Measurements from ENCODE around the gene VAT1.
A peak's percentile ranks its signal among the peaks of the same experiment; 100 is the strongest.
"Not testable (repeated sequence)": the region's sequence is repeated elsewhere in the genome, so short reads cannot be mapped to it uniquely, and the experiment has no call there.

Gene VAT1

GRCh38 chr17:43021741-43022512 lies at the start of gene VAT1:
TSS of gene VAT1 (minus strand) at chr17:43022385. CDS start at chr17:43022322, 63 bp downstream.
- DNase-seq = peak; percentile 69

- no peak for DNase-seq
Observed at GRCh38 chr17:43070872-43071271, 48.7 kb upstream of the VAT1 start.

GRCh38 chr17:43070257-43070656 lies 48.1 kb upstream of the VAT1 start:
- DNase-seq = no peak

DNA sequence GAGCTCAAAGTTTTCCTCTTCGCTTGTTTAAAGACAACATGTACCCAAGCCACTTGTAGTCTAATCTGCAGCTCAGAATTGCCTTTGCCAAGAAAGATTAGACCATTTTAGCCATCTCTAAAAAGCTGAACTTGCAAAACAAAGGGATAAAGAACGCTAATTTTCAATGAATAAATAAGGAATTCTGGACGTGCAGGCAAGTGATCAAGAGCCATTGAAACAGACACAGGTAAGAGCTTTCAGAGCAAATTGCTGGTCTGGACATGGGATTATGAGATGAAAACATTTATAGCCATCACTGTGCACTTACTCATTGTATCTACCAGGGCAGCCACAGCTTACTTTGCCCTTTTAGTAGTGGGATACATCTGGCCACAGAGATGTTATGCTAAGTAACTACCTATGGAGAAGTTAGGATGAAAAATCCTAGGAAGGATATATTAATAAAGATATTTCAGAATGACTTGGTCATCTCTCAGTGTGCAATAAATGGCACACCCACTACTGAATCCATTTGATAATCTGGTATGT lies 47.2 kb upstream of the VAT1 start:
- no peak for DNase-seq

GRCh38 chr17:43068570-43069367 lies 46.6 kb upstream of the VAT1 start:
- no peak for DNase-seq

GRCh38 chr17:43062984-43063638 lies 40.9 kb upstream of the VAT1 start:
- no peak for DNase-seq

DNA sequence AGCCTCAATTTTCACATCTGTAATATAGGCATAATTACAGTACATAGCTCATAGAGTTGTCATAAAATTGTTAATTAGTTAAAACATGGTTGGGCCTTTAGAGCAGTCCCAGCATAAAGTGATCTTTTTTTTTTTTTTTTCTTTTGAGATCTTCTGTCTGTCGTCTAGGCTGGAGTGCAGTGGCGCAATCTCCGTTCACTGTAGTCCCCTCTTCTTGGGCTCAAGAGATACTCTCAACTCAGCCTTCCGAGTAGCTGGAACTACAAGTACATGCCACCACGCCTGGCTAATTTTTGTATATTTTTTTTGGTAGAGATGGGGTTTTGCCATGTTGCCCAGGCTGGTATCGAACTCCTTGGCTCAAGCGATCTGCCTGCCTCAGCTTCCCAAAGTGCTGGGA lies 33.9 kb upstream of the VAT1 start:
- DNase-seq = no peak

DNA sequence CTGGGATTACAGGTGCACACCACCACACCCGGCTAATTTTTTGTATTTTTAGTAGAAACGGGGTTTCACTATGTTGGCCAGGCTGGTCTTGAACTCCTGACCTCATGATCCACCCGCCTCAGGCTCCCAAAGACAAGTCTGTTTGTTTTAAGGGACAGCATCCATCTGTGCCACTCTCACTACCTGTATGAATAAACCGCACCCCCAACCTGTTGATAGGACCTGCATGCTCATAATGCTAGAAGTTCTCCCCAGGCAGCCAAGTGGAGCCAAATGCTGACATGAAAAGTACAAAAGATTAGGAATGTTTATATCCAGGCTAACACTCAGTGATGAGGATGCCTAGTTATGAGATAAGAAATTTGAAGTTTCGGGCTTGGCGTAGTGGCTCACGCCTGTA lies 30.8 kb upstream of the VAT1 start:
- not testable (repeated sequence) for DNase-seq

DNA sequence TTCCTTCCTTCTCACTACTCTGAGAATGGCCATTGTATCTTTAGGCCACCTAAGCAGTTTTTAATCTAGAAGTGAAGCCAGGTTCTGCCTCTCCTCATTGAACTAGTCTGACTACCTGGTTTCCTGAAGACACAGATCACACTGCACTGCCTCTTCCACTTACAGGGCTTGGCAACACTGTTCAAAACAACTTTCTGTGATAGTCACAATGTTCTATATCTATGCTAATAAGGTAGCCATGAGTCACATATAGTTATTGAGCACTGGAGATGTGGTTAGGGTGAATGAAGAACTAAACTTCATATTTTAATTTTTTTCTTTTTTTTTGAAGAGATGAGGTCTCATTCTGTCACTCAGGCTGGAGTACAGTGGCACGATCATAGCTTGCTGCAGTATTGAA lies 29.8 kb upstream of the VAT1 start:
- DNase-seq = no peak

DNA sequence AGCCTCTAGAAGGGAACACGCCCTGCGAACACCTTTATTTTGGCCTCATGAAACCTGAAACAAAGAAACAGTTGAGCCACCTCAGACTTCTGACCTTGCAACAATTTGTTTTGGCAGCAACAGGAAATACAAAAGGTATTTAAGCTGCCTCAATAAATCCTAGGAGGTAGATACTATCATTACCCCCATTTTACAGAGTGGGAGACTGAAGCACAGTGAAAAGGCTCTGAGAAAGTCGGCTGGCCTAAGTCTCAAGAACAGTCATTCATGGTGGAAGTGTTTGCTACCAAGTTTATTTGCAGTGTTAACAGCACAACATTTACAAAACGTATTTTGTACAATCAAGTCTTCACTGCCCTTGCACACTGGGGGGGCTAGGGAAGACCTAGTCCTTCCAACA lies 21.8 kb upstream of the VAT1 start:
- DNase-seq = no peak

GRCh38 chr17:43043307-43043706 lies 21.1 kb upstream of the VAT1 start:
- DNase-seq = no peak

DNA sequence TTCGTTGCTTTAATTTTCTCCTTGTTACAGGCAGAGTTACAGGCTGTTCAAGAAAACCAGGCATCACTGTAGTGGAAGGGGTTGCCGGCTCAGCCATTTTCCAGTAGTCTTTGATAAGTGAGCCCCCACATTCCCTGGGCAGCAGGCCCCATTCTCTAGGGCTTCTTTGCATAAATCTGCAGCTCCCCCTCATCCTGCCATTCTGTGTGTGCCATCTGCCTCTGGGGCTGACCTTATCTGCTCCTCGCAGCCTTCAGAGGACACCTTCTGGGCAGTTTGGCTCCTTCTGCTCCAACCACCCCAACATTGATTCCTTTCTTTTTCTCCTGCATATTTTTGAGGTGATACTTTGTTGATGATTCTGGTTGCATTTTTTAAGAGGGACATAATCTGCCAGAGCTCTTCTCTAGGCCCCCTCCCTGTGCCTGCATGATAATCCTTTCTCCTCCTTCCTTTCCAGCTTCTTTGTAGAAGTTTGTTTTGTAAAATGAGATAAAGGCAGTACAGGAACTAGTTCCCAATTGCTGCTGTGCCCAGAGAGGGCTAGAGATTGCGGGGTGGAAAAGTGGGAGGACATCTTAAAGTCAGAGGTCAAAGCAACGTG lies 19.9 kb upstream of the VAT1 start:
- no peak for DNase-seq

DNA sequence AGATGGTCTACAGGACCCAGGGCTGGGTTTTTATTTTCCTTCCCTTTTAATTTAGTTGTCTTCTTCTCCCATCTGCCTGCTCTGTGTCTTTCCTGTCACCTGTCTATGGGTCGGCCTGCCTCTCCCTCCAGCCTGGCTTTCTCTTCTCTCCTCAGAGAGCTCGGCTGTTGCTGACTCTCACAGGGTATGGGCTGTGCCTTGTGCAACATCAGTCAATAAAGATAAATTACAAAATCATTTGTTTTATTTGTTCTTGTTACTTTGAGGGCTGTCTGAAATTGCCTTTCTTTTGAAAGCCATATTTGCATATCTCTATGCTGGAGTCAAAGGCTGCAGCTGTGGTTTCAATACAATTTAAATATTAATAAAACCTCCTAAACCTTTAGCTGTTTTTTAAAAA lies 18.5 kb upstream of the VAT1 start:
- no peak for DNase-seq

- no peak for DNase-seq
Observed at GRCh38 chr17:43039646-43040045, 17.5 kb upstream of the VAT1 start.

DNA sequence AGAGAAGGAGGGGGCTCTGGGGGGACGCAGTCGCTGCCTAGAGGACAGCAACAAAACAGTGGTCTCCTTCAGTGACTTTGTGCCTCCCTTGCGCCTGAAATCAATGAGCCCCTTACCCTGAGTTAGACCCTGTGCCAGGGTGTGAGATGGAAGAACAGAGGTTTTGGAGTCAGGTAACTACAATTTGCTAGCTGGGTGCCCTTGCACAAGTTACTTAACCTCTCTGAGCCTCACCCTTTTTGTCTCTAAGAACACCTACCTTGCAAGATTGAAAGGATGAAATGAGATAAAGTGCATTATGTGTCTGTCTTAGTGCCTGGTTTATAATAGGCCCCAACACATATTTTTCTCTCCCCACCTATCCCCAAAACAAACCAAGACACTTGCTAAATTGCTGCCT lies 12.7 kb upstream of the VAT1 start:
- no peak for DNase-seq

- peak; percentile 30 for DNase-seq
Observed at GRCh38 chr17:43033948-43034881, 12.0 kb upstream of the VAT1 start.

DNA sequence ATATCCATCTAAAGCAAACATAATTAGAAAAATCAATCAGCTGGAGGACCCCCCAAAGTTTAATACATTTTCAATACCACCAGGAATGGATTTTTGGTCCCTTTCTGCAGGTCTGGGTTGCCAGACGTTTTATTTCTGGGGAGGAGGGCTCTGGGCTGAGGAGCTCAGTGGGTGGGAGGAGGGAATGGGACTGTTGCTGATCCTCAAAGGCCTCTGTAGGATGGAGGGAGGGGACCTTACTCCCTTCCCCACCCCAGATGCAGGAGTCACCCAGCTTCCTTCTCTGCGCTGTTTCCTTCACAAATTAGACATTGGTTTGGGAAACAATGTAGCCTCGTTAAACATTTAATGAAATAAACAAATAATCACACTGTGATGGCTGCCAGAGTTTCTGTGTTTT lies 9.5 kb upstream of the VAT1 start:
- no peak for DNase-seq

DNA sequence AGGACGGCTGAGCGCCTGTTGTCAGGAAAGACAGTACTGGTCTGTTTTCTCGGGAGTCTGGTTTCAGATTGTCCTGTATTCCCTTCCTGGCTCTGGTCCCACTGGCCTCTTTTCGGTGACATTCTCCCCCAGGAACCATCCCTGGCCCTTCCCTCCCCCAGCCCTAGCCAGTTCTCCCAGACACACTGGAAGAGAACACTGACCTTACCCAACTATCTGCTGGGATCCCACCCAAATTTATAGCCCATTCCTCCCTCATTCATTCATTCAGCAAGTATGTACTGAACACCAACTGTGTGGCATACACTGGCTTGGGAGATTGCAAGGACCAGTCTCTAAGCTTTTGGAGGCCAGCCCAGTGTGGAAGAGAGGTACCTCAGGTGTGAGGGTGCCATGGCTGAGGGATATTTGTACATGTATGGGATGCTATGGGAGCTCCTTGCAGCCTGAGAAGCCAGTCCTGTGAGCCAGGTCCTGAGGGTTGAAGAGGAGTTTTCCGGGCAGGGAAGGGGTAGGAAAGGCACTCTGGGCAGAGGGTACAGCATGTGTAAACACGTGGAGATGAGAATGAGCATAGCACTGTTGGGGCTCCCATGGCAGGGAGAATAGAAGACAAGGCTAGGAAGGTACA lies 8.1 kb upstream of the VAT1 start:
- peak; percentile 28 for DNase-seq

GRCh38 chr17:43028221-43028861 lies 6.2 kb upstream of the VAT1 start:
- no peak for DNase-seq

- no peak for DNase-seq
Observed at GRCh38 chr17:43027091-43028032, 5.2 kb upstream of the VAT1 start.
